Endothelial cell of umbilical vein (primary cell): Measurements from ENCODE around the gene C17orf78. TPM values are rescaled to one million over a fixed set of nuclear protein-coding genes. Genes with fewer than 3 reads are reported as not detected.

Experiments used
- BruUV-seq: library from RNA; stranded (reverse); fragments of 400-500 nt; replicated peaks from 2 replicates; lab custom pipeline; 2021; lab: Mats Ljungman, UMichigan
- CTCF ChIA-PET: fragments of 300-600, 350-600 bp; sonication (Branson Sonifier 250); formaldehyde crosslinking; loops from one replicate; lab custom pipeline; 2021; ENCODE audit warnings: antibody characterized with exemption, inconsistent platforms; lab: Charles Lee
- POLR2A ChIA-PET: fragments of 300-600, 350-600 bp; sonication (Branson Sonifier 250); formaldehyde crosslinking; loops from one replicate; lab custom pipeline; 2021; ENCODE audit warnings: antibody characterized with exemption, inconsistent platforms; lab: Charles Lee
- DNase-seq: peaks from one replicate; pipeline ENCODE4 v3.0.0-alpha.2; 2011; ENCODE audit warnings: low read depth, low spot score
- FAIRE-seq: peaks from 2 replicates; lab custom pipeline; 2011; peaks lifted over from hg19 to GRCh38; lab: Jason Lieb, UNC
- H2AFZ ChIP-seq: 2 replicates; pipeline ENCODE4 v1.6.0; 2012; ENCODE audit warnings: low read depth, low read length, control low read depth, inconsistent platforms
- H3K27ac ChIP-seq: 2 replicates; pipeline ENCODE4 v1.5.1; 2011; ENCODE audit warnings: low read depth, mild to moderate bottlenecking, control low read depth, low read length, moderate library complexity; ENCODE audit not compliant: insufficient read depth
- H3K27me3 ChIP-seq, 2 experiments: 2 replicates each; pipeline versions ENCODE4 v1.6.0 to v1.6.1; 2011; ENCODE audit warnings: low read length in 2 of 2, mixed read lengths in 1 of 2; ENCODE audit not compliant: control insufficient read depth in 2 of 2, insufficient read depth in 2 of 2
- H3K36me3 ChIP-seq, 2 experiments: 2 replicates in 1 of 2; 3 replicates in 1 of 2; pipeline ENCODE4 v1.5.1; 2011; ENCODE audit warnings: low read length in 2 of 2, mild to moderate bottlenecking in 1 of 2, moderate library complexity in 1 of 2; ENCODE audit not compliant: control insufficient read depth in 2 of 2, insufficient read depth in 2 of 2; ENCODE audit errors: extremely low read depth in 1 of 2
- H3K4me1 ChIP-seq: 3 replicates; pipeline ENCODE4 v1.5.1; 2011; ENCODE audit warnings: mild to moderate bottlenecking, low read length; ENCODE audit not compliant: control insufficient read depth, insufficient read depth; ENCODE audit errors: extremely low read depth
- H3K4me2 ChIP-seq: 2 replicates; pipeline ENCODE4 v1.6.1; 2011; ENCODE audit warnings: low read length, control low read depth, mixed read lengths; ENCODE audit not compliant: insufficient read depth
- H3K4me3 ChIP-seq, 3 experiments: fragments of 200-600 bp in 1 of 3; sonication (generic), shearing (Covaris generic) in 1 of 3; replicated peaks in 1 of 3; 2 replicates each; pipeline ENCODE4 v1.5.1; 2011 to 2016; ENCODE audit warnings: control low read depth in 3 of 3, low read length in 3 of 3, mild to moderate bottlenecking in 2 of 3, inconsistent platforms in 1 of 3, low read depth in 1 of 3, moderate library complexity in 1 of 3; ENCODE audit not compliant: insufficient read depth in 1 of 3
- H3K79me2 ChIP-seq: 2 replicates; pipeline ENCODE4 v1.6.0; 2012; ENCODE audit warnings: low read length, inconsistent platforms; ENCODE audit not compliant: control insufficient read depth, insufficient read depth
- H3K9ac ChIP-seq: replicated peaks from 2 replicates; pipeline ENCODE3; 2011; ENCODE audit warnings: low read length, control low read depth; ENCODE audit not compliant: insufficient read depth; ENCODE audit errors: extremely low read depth
- H3K9me1 ChIP-seq: replicated peaks from 3 replicates; pipeline ENCODE4 v1.6.0; 2011; ENCODE audit warnings: mild to moderate bottlenecking, low read length; ENCODE audit not compliant: control insufficient read depth, insufficient read depth; ENCODE audit errors: extremely low read depth
- H3K9me3 ChIP-seq: replicated peaks from 2 replicates; pipeline ENCODE4 v1.5.1; 2012; ENCODE audit warnings: low read length, inconsistent platforms; ENCODE audit not compliant: control insufficient read depth, insufficient read depth
- H4K20me1 ChIP-seq: replicated peaks from 2 replicates; pipeline ENCODE3; 2011; ENCODE audit warnings: mild to moderate bottlenecking, low read length; ENCODE audit not compliant: control insufficient read depth, insufficient read depth; ENCODE audit errors: extremely low read depth
- EZH2 ChIP-seq: IDR thresholded peaks from 2 replicates; pipeline ENCODE4 v1.6.1; 2012; ENCODE audit warnings: borderline replicate concordance, low read depth, mild to moderate bottlenecking, moderate library complexity, low read length, inconsistent platforms; ENCODE audit not compliant: severe bottlenecking
- FOS ChIP-seq: IDR thresholded peaks from 2 replicates; pipeline ENCODE4 v1.6.1; 2011; ENCODE audit warnings: mild to moderate bottlenecking, low read length, moderate library complexity, borderline replicate concordance; ENCODE audit not compliant: insufficient read depth
- GATA2 ChIP-seq: IDR thresholded peaks from 2 replicates; pipeline ENCODE4 v1.7.0; 2011; ENCODE audit warnings: low read depth, mild to moderate bottlenecking, moderate library complexity, mixed read lengths, low read length; ENCODE audit not compliant: insufficient read length, insufficient read depth
- JUN ChIP-seq: IDR thresholded peaks from 2 replicates; pipeline ENCODE4 v1.6.1; 2011; ENCODE audit warnings: borderline replicate concordance, low read depth; ENCODE audit not compliant: insufficient read length, insufficient read depth
- MAX ChIP-seq: IDR thresholded peaks from 2 replicates; pipeline ENCODE4 v1.6.1; 2011; ENCODE audit not compliant: insufficient read depth, insufficient read length
- MYC ChIP-seq: IDR thresholded peaks from one replicate; pipeline ENCODE4 v1.6.1; 2011; ENCODE audit warnings: mild to moderate bottlenecking, low read depth, low read length
- POLR2A ChIP-seq: IDR thresholded peaks from 2 replicates; pipeline ENCODE4 v1.6.1; 2012; ENCODE audit warnings: low read depth, mild to moderate bottlenecking, control low read depth, low read length
- POLR2AphosphoS5 ChIP-seq: IDR thresholded peaks from 2 replicates; pipeline ENCODE4 v1.6.1; 2012; ENCODE audit warnings: low read depth, mild to moderate bottlenecking, control low read depth, low read length, moderate library complexity; ENCODE audit not compliant: insufficient read depth
- dilution Hi-C: fragments of 300-500 bp; cut with MboI; formaldehyde crosslinking; loops from one replicate; pipeline ENCODE4 v1.15.0; 2019; ENCODE audit warnings: low sequenced_read_pairs; ENCODE audit not compliant: extremely low pct_ligation_motif_present
- intact Hi-C: fragments of 100-400 bp; cut with micrococcal nuclease; formaldehyde crosslinking; loops from one replicate; pipeline ENCODE4 v1.10.0; 2022
- polyA plus RNA-seq, 4 experiments: library from polyadenylated mRNA; depleted of rRNA in 3 of 4; stranded (reverse) in 3 of 4; unstranded in 1 of 4; fragments of >200 nt; gene quantifications; 2 replicates each; pipeline versions ENCODE4 v1.2.1 to v1.2.3, GENCODE V29; 2011 to 2012; ENCODE audit warnings: missing spikeins in 1 of 4
- total RNA-seq: library from RNA; stranded (reverse); gene quantifications from 2 replicates; pipeline ENCODE4 v1.2.3, GENCODE V29; 2021
- TF ChIP-seq, protein P1 (sequence below), 2 donors: IDR thresholded peaks; 1 replicate in 1 of 2; 2 replicates in 1 of 2; pipeline ENCODE4 v1.5.1; 2011; ENCODE audit warnings: low read length in 2 of 2, mild to moderate bottlenecking in 2 of 2, moderate library complexity in 2 of 2, control low read depth in 1 of 2, inconsistent platforms in 1 of 2, low read depth in 1 of 2; ENCODE audit not compliant: insufficient read depth in 1 of 2; ENCODE audit errors: extremely low read depth in 1 of 2

Gene C17orf78
- total and polyA plus RNA-seq, 2 donors (not counting 3 experiments of a cell fraction or from before 2014, with no cell fraction given), result not detected

DNA sequence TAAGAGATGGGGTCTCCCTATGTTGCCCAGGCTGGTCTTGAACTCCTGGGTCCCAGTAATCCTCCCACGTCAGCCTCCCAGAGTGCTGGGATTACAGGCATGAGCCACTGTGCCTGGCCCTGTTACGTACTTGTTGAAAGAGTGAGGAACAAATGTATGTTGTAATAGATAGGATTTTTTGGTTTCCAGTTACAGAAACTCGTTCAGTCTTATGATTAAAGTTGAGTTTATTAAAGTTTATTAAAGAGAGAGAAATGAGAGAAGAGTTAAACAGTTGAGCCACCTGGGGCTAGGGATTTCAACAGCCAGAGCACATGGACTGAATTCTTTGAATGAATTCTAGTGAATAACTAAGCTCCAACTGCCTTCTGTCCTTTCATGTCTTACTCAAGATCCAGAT lies 34.6 kb downstream of the C17orf78 start:
- no TSS peak for BruUV-seq
- dilution Hi-C loops (no loop called here), intact Hi-C loops (no loop called here)
- H3K9ac ChIP-seq, result no peak overlapping the region
- DNase-seq, result no peak
- H3K4me2 ChIP-seq, result no peak overlapping the region
- H3K36me3 ChIP-seq, result peaks cover 0 to 10% of the 10 kb centered on the region in 2 experiments
- H3K79me2 ChIP-seq, result peaks cover 32% of the 10 kb centered on the region
- H4K20me1 ChIP-seq, result no peaks in the 10 kb centered on the region
- H3K9me1 ChIP-seq, result no peaks in the 10 kb centered on the region
- ChIA-PET POLR2A (no interaction called here), CTCF (interaction anchor here (0.6 to 1.7 kb wide), 4 partner anchors 9 to 815 kb away, joined by 3 to 4 read pairs (median 3); partner anchors contain the start of gene C17orf78)
- no peak overlapping the region for H2AFZ ChIP-seq
- no peak overlapping the region for H3K4me3 ChIP-seq
- no peaks in the 10 kb centered on the region for H3K27me3 ChIP-seq
- H3K9me3 ChIP-seq, result no peaks in the 10 kb centered on the region
- peaks cover 5% of the 10 kb centered on the region for H3K4me1 ChIP-seq
- TF ChIP-seq POLR2A (no peak), JUN (no peak), POLR2AphosphoS5 (no peak), MYC (no peak), MAX (no peak), FOS (no peak), GATA2 (no peak), EZH2 (no peak)
- TF ChIP-seq, protein P1, sequence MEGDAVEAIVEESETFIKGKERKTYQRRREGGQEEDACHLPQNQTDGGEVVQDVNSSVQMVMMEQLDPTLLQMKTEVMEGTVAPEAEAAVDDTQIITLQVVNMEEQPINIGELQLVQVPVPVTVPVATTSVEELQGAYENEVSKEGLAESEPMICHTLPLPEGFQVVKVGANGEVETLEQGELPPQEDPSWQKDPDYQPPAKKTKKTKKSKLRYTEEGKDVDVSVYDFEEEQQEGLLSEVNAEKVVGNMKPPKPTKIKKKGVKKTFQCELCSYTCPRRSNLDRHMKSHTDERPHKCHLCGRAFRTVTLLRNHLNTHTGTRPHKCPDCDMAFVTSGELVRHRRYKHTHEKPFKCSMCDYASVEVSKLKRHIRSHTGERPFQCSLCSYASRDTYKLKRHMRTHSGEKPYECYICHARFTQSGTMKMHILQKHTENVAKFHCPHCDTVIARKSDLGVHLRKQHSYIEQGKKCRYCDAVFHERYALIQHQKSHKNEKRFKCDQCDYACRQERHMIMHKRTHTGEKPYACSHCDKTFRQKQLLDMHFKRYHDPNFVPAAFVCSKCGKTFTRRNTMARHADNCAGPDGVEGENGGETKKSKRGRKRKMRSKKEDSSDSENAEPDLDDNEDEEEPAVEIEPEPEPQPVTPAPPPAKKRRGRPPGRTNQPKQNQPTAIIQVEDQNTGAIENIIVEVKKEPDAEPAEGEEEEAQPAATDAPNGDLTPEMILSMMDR (IDR thresholded peaks at IDR 0.05; ENCODE audit: extremely low read depth in 1 of 2, insufficient read depth in 1 of 2, low read depth in 1 of 2, low read length in 2 of 2), result no peak
- no peak for FAIRE-seq
- H3K27ac ChIP-seq, result no peak overlapping the region
